Stromal cell of bone marrow (primary cell): ENCODE results near the gene ANKRD13A.
A peak's percentile ranks its signal among the peaks of the same experiment; 100 is the strongest.
"Not testable (repeated sequence)": the region's sequence is repeated elsewhere in the genome, so short reads cannot be mapped to it uniquely, and the experiment has no call there.

Experiments
- DNase-seq: peaks from one replicate; pipeline ENCODE4 v3.0.0-alpha.2; 2012; ENCODE audit warnings: low read depth

Gene ANKRD13A

DNA sequence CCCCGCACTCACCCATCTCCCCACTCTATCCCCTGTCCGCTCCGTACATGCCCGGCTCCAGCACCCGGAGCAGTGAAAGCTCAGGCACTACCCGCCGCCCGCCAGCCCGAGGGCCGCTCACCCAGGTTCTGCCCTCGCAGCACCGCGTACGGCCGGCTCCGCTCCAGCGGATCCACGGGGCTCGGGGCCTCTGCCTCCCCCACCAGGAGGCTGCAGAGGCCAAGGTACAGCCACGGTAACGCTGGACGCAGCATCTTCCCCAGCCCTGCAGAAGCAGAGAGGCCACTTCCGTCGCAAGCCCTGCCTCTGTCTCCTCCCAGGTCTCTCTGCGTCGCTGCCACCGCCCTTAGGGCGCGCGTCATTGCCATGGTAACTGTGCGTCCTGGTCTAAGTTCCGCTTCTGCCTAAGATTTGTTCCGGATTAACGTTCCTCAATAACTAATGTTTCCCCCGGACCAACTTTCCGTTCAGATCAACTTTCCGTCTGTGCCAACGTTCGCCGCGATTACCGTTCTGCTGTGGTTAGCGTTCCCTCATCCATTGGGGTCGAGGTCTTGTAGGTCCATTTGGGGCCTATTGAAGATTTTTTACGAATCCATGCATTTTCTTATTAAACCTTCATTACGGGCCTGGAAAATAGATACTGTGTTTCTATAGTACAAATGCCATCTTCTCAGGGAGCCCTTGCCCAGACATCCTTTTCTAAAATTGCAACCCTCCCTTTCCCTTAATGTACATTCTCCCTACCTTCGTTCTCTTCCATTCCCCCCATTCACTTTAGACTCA lies 49.2 kb downstream of the ANKRD13A start, which contains the start of gene C12orf76:
C12orf76 (minus strand) TSS at position 281 of the 786 bp plus-strand sequence; CDS start at position 254, 27 bp downstream.
- DNase-seq: peak; percentile 96

- DNase-seq: not testable (repeated sequence)
These were observed 49.8 kb downstream of the ANKRD13A start for GRCh38 chr12:110049034-110049433.

GRCh38 chr12:110049666-110050065 lies 50.4 kb downstream of the ANKRD13A start:
- not testable (repeated sequence) for DNase-seq

DNA sequence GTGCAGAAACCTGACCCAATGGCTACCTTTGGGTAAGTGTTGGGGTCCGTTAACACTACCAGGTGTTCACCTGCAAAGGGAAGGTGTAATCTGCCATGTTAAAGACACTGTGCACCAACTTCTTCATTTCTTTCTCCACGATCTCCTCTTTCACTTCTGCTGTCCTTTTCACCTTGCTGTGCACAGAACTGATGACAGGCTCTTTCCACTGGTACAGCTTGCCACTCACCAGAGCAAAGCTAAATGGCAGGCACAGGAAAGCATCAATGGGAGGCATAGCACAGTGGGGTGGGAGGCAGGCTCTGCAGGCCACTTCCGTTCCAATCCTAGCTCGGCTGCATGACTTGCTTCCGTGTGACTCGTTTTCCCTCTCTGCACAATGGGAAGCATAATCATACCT lies 51.7 kb downstream of the ANKRD13A start:
- DNase-seq: no peak

GRCh38 chr12:110055375-110056352 lies 56.4 kb downstream of the ANKRD13A start:
- DNase-seq: peak; percentile 80

DNA sequence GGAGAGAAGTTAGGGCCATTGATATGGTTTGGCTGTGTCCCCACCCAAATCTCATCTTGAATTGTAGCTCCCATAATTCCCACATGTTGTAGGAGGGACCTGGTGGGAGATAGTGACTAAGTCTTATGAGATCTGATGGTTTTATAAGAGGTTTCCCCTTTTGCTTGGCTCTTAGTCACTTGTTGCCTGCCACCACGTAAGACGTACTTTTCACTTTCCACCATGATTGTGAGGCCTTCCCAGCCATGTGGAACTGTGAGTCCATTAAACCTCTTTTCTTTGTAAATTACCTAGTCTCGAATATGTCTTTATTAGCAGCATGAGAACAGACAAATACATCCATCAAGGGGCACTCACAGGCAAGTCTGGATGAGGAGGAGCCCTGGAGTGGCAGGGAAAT lies 57.4 kb downstream of the ANKRD13A start:
- not testable (repeated sequence) for DNase-seq

DNA sequence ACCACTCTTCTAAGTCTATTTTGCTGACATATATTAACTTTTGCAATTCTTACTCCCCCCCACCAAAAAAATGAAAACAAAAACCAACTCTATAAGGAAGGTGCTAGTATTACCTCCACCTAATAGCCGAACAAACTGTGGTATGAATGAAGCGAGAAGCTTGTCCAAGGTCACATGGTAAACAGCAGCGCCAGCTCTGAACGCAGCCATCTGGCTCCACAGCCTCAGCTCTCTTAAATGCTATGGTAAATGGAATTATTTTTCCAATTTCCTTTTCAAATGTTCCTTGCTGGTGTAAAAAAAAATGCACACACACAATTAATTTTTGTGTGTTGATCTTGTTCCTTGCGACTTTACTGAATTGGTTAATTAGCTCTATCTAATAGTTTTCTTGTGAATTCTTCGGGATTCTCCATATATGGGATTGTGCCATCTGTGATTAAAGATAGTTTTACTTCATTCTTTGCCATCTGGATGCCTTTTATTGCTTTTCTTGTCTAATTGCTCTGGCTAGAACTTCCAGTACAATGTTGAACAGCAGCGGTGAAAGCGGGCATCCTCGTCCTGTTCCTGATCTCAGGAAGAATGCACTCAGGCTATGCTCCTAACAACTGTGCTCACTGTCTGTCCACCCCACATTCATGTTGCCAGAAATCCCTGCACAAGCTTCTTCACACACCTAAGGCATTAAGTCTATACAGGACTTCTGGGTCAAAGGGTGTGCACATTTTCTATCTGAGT lies 59.8 kb downstream of the ANKRD13A start:
- DNase-seq: no peak

- no peak for DNase-seq
These were observed 60.4 kb downstream of the ANKRD13A start for GRCh38 chr12:110059651-110060000.

DNA sequence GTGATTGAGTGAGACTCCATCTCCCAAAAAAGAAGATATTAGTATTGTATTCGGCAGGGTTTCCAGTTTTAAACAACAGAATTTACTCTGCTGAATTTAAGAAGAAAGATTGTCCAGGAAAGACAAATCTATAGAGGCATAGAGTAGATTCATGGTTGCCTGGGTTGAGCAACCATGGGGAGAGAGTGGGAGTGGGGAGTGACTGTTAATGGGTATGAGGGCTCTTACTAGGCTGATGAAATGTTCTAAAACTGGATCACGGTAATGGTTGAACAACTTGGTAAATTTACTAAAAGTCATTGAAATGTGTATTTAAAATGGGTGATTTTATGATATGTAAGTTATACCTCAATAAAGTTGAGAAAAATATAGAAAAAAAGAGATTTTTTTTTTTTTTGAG lies 63.0 kb downstream of the ANKRD13A start:
- no peak for DNase-seq

GRCh38 chr12:110065540-110065939 lies 66.3 kb downstream of the ANKRD13A start:
- no peak for DNase-seq

DNA sequence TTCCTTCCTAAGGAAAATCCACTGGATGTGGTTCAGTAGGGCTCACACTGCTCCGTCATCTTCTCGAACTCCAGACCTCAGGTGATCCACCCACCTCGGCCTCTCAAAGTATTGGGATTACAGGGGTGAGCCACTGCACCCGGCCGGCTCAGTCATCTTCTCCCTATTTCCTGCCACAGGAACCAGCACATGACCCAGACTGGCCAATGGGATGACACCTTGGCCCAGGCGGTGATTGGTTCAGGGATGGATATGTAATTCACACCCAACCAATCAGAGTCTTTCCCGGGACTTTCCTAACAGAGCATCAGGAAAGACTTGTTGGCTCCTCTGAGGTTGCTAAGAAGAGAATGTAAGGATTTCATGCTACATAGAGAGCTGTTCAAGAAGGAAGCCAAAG lies 68.3 kb downstream of the ANKRD13A start:
- no peak for DNase-seq

- not testable (repeated sequence) for DNase-seq
These were observed 68.9 kb downstream of the ANKRD13A start for GRCh38 chr12:110068115-110068514.

DNA sequence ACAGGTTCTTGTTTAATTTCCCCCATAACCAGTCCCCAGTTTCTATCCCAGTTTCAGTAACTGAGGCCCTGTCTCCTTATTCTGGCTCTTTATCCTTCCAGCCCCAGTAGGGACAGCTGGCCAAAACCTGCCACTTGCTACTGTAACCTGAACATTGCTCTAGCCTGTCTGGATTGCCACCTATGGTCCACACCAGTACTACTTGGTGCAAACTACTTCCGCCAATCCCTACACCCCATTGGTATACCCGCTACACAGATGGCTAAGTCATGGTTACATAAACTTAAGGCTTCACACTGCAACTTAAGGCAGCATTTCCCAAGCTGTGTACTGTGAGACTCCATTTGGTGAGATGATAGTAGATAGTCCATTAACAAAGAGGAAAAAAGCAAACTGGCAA lies 69.4 kb downstream of the ANKRD13A start:
- DNase-seq: no peak

DNA sequence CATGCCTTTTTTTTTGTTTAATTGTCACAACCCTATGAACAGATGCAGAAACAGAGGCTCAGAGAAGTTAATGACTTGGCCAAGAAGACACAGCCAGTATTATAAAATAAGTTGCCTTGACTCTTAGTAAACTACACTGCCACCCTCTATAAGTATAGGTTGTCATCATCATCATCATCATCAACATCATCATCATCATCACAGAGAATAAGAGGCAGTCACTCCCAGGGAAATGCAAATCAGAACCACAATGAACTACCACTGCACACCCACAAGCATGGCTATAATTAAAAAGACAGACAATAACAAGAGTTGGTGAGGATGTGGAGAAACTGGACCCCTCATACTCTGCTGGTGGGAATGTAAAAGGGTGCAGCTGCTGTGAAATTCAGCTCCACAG lies 72.3 kb downstream of the ANKRD13A start:
- DNase-seq: no peak

DNA sequence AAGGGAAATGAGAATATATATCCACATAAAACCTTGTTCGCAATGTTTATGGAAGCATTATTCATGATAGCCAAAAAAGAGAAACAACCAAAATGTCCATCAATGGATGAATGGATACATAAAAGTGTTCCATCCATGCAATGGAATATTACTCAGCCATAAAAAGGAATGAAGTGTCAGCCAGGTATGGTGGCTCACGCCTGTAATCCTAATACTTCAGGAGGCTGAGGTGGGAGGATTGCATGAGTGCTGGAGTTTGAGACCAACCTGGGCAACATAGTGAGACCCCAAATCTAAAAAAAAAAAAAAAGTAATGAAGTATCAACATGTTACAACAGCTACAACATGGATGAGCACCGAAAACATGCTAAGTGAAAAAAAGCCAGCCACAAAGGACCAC lies 72.7 kb downstream of the ANKRD13A start:
- no peak for DNase-seq

DNA sequence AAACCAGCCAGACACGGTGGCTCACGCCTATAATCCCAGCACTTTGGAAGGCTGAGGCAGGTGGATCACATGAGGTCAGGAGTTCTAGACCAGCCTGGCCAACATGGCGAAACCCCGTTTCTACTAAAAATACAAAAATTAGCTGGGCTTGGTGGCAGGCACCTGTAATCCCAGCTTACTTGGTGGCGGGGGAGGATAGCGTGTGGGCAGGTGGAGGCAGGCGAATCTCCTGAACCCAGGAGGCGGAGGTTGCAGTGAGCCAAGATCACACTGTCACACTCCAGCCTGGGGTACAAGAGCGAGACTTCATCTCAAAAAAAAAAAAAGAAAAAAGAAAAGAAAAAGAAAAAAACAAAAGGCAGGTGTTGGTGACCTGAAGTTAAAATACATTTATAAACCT lies 73.4 kb downstream of the ANKRD13A start:
- not testable (repeated sequence) for DNase-seq

- DNase-seq: no peak
These were observed 74.0 kb downstream of the ANKRD13A start for GRCh38 chr12:110073049-110073831.

- no peak for DNase-seq
These were observed 74.9 kb downstream of the ANKRD13A start for GRCh38 chr12:110074089-110074488.

GRCh38 chr12:110075880-110076279 lies 76.7 kb downstream of the ANKRD13A start:
- no peak for DNase-seq

GRCh38 chr12:110077800-110078199 lies 78.6 kb downstream of the ANKRD13A start:
- no peak for DNase-seq
